Measurements from ENCODE around the gene SDSL.

SDSL gene

DNA sequence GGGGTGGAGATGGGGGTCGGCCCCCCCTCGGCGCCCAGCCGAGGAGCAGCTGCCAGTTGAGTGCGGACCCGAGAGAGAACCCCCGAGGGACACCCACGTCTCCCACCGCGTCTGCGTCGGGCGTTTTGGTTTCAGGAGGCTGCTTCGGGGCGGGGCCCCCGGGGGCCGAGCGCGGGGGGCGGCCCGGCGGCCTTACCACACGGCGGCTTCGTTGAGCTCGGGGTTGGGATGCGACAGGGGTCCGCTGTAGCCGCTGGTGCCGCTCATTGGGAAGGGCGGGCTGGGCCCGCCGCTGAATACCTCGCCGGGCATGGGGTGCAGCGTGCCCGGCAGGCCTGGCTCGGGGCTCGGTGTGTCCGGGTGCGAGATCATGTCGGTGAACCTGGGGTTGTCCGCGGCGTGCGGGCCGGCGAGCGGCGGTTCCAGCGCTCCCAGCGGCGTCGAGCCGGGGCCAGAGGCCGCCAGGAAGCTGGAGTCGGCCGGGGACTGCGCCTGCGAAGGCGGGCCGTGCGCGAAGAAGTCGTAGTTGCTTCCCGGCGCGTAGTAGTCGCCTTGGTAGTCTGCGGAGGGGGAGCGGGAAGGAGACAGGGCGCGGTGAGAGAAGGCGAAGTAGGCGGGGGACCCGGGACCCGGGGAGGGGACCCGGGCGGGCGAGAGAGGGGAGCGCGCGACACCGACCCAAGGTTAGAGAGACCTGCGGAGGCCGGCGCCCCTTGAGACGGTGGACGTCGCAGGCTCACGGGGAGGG is 41.0 kb downstream of the SDSL start:
- TF ChIP-seq, protein P1, sequence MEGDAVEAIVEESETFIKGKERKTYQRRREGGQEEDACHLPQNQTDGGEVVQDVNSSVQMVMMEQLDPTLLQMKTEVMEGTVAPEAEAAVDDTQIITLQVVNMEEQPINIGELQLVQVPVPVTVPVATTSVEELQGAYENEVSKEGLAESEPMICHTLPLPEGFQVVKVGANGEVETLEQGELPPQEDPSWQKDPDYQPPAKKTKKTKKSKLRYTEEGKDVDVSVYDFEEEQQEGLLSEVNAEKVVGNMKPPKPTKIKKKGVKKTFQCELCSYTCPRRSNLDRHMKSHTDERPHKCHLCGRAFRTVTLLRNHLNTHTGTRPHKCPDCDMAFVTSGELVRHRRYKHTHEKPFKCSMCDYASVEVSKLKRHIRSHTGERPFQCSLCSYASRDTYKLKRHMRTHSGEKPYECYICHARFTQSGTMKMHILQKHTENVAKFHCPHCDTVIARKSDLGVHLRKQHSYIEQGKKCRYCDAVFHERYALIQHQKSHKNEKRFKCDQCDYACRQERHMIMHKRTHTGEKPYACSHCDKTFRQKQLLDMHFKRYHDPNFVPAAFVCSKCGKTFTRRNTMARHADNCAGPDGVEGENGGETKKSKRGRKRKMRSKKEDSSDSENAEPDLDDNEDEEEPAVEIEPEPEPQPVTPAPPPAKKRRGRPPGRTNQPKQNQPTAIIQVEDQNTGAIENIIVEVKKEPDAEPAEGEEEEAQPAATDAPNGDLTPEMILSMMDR (conservative IDR thresholded peaks at IDR 0.05): no peak
- no peak overlapping the region for H3K27ac ChIP-seq

- no peak overlapping the region for H3K27ac ChIP-seq
- TF ChIP-seq, protein P1 (conservative IDR thresholded peaks at IDR 0.05): no peak
Observed at GRCh38 chr12:113463746-113464451, 41.7 kb downstream of the SDSL start.

GRCh38 chr12:113464452-113464775 is 42.2 kb downstream of the SDSL start:
- no peak overlapping the region for H3K27ac ChIP-seq
- TF ChIP-seq, protein P1 (conservative IDR thresholded peaks at IDR 0.05): no peak

GRCh38 chr12:113464852-113465719 is 42.9 kb downstream of the SDSL start:
- H3K27ac ChIP-seq: no peak overlapping the region
- TF ChIP-seq, protein P1 (conservative IDR thresholded peaks at IDR 0.05): no peak

DNA sequence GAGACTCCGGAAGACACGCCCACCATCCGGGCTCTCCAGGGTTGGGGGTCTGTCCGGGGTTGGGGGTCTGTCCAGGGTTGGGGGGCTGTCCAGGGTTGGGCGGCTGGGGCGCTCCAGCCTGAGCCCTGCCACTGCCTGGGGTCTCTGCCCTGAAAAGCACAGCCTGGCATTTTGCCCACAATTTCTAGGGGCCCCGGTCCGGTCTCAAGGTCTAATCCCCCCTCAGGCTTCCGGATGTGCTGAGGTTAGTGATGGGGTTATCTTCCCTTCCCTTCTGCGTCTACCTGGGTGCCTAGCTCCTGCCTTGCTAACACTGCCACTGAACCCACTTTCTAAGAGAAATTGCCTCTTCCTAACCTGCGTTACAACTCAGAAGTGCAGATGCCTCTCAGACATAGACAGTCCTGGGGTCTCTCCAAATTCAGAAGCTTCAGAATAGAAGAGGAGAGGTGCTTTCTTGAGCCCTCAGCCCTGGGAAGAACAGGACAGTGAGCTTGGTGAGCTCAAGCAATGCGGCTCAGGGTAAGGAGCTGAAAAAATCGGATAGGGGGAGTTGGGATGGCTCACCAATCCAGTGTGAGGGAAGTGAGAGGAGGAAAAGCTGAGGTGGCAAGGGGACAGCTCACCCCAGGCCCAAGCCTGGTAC is 43.8 kb downstream of the SDSL start:
- no peak overlapping the region for H3K27ac ChIP-seq
- TF ChIP-seq, protein P1 (conservative IDR thresholded peaks at IDR 0.05): no peak

DNA sequence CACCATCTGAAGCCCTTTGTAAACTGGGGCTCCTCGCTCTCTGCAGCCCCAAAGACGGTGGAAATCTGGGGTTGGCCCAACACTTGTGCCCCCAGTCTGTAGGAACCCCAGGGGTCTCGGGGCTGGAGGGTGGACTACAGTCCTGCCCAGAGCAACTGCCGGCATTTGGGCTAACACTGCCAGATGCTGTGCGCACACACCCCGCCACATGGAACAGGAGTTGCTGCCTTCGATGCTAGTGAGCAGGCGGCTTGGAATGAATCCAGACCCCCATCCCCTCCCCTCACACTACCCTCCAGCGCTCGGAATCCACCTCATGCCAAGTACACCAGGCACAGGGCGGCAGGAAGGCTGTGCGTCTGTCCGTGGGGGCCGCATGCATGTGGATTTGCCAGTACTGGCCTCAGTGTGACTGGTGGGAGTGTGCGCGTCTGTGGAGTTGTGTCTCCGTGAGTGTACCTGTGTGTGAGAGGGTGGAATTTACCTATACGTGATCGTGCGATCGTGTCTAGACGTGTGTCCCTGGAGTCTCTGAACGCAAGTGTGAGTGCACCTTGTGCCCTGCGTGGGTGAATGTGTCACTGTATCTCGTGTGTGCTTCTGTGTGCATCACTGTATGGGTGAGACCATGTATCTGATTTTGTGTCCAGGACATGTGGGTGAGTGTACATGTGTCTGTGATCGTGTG is 44.4 kb downstream of the SDSL start:
- no peak overlapping the region for H3K27ac ChIP-seq
- TF ChIP-seq, protein P1 (conservative IDR thresholded peaks at IDR 0.05): no peak

All from VCaP (cell line).